Calu3 (cell line): ENCODE results near the gene NLE1. TPM values are rescaled to one million over a fixed set of nuclear protein-coding genes. Genes with fewer than 3 reads are reported as not detected.

Experiments used
- BruUV-seq: library from RNA; stranded (reverse); fragments of 400-500 nt; replicated peaks from 2 replicates; lab custom pipeline; 2021; lab: Mats Ljungman, UMichigan
- CTCF ChIA-PET: fragments of 300-600 bp; sonication (Branson Sonifier 250); formaldehyde crosslinking; loops from one replicate; lab custom pipeline; 2022; ENCODE audit warnings: antibody characterized with exemption; lab: Charles Lee
- DNase-seq: peaks from one replicate; pipeline ENCODE4 v3.0.0; 2022
- H3K27ac Mint-ChIP-seq: one replicate; pipeline ENCODE4 v1.8.0; 2022; ENCODE audit warnings: mixed read lengths; ENCODE audit not compliant: unreplicated experiment
- H3K27me3 Mint-ChIP-seq: one replicate; pipeline ENCODE4 v1.8.0; 2022; ENCODE audit warnings: mixed read lengths; ENCODE audit not compliant: unreplicated experiment
- H3K36me3 Mint-ChIP-seq: one replicate; pipeline ENCODE4 v1.8.0; 2022; ENCODE audit warnings: mild to moderate bottlenecking, moderate library complexity, mixed read lengths; ENCODE audit not compliant: insufficient read depth, unreplicated experiment
- H3K4me1 Mint-ChIP-seq: one replicate; pipeline ENCODE4 v1.8.0; 2022; ENCODE audit warnings: mild to moderate bottlenecking, low read depth, mixed read lengths; ENCODE audit not compliant: unreplicated experiment
- H3K4me3 Mint-ChIP-seq: one replicate; pipeline ENCODE4 v1.8.0; 2022; ENCODE audit warnings: mild to moderate bottlenecking, low read depth, moderate library complexity, mixed read lengths; ENCODE audit not compliant: unreplicated experiment
- H3K9me3 Mint-ChIP-seq: one replicate; pipeline ENCODE4 v1.8.0; 2022; ENCODE audit warnings: low read depth, mixed read lengths; ENCODE audit not compliant: unreplicated experiment
- intact Hi-C: fragments of 100-400 bp; cut with micrococcal nuclease; formaldehyde crosslinking; loops from one replicate; pipeline ENCODE4 v1.10.0; 2022; ENCODE audit not compliant: unreplicated experiment
- total RNA-seq: library from RNA; stranded (reverse); gene quantifications from 2 replicates; pipeline ENCODE4 v1.2.3, GENCODE V29; 2022
- TF ChIP-seq, protein P1 (sequence below): fragments of 200-600 bp; IDR thresholded peaks from one replicate; pipeline ENCODE4 v1.8.0; 2022; ENCODE audit warnings: antibody characterized with exemption; ENCODE audit not compliant: unreplicated experiment

NLE1 gene
- total RNA-seq, 1 experiment from 2014 or later: 30.0 TPM

DNA sequence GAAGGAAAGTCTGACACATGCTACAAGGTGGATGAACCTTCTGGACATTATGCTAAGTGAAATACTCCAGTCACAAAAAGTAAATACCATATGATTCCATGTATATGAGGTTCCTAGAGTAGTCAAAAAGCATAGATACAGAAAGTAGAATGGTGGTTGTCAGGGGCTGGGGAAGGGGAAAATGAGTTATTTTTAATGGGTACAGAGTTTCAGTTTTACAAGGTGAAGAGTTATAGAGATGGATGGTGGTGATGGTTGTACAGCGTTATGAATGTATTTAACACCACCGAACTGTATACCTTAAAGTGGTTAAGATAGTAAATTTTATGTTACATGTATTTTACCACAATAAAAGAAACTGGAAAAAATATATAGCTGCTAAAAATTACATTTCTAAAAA, 40.4 kb downstream of the NLE1 start:
- H3K36me3 Mint-ChIP-seq: no peaks in the 10 kb centered on the region
- no peaks in the 10 kb centered on the region for H3K27me3 Mint-ChIP-seq
- no peak for DNase-seq
- no peak overlapping the region for H3K4me3 Mint-ChIP-seq
- H3K9me3 Mint-ChIP-seq: no peaks in the 10 kb centered on the region
- CTCF ChIA-PET: no interaction called here
- H3K4me1 Mint-ChIP-seq: no peaks in the 10 kb centered on the region
- BruUV-seq: no TSS peak
- intact Hi-C loops: no loop called here
- no peak overlapping the region for H3K27ac Mint-ChIP-seq
- TF ChIP-seq, protein P1, sequence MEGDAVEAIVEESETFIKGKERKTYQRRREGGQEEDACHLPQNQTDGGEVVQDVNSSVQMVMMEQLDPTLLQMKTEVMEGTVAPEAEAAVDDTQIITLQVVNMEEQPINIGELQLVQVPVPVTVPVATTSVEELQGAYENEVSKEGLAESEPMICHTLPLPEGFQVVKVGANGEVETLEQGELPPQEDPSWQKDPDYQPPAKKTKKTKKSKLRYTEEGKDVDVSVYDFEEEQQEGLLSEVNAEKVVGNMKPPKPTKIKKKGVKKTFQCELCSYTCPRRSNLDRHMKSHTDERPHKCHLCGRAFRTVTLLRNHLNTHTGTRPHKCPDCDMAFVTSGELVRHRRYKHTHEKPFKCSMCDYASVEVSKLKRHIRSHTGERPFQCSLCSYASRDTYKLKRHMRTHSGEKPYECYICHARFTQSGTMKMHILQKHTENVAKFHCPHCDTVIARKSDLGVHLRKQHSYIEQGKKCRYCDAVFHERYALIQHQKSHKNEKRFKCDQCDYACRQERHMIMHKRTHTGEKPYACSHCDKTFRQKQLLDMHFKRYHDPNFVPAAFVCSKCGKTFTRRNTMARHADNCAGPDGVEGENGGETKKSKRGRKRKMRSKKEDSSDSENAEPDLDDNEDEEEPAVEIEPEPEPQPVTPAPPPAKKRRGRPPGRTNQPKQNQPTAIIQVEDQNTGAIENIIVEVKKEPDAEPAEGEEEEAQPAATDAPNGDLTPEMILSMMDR: no peak

DNA sequence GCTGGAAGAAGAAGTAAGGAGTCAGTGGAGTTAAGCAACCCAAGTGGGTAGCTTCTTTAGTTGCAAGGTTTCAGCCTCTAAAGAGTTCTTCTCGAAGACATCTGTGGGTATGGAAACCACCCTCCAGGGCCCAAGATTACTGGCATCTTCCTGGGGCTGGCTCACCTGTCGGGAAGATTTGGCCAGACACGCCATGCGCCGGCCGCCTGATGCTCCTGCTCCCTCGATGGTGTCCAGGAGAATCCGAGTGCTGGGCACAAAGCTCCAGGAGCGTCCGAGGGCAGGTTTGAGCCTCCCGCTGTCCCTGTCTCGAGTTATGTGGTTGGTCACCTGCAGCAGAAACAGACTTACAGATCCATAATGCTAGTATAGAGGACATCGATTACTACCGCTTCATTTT, 41.1 kb downstream of the NLE1 start:
- TF ChIP-seq, protein P1: no peak
- no peak for DNase-seq
- Mint-ChIP-seq H3K9me3 (no peaks in the 10 kb centered on the region), H3K27ac (no peak overlapping the region), H3K27me3 (no peaks in the 10 kb centered on the region), H3K36me3 (no peaks in the 10 kb centered on the region), H3K4me1 (no peaks in the 10 kb centered on the region), H3K4me3 (no peak overlapping the region)
- BruUV-seq: no TSS peak
- intact Hi-C loops: no loop called here
- CTCF ChIA-PET: no interaction called here

DNA sequence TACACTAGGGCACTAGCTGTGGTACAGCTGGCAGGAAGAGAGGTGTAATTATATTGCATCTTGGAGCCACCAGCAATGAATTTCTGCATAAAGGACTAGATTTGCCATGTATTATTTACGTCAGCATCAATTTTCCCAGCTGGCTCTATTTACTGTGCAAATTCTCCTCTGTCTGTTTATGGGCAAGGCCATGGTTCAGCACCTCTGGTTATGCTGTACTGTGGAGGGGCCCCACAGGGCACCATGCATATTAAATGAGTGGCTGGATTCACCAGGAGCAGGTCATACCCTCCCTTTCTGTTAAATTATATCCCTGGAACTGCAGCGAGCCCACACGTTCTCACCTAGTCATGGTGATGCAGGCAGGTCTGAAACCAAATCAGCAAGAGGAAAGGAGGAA, 42.2 kb downstream of the NLE1 start:
- intact Hi-C loops: no loop called here
- Mint-ChIP-seq H3K27ac (no peak overlapping the region), H3K4me3 (no peak overlapping the region), H3K36me3 (no peaks in the 10 kb centered on the region), H3K9me3 (no peaks in the 10 kb centered on the region), H3K27me3 (no peaks in the 10 kb centered on the region), H3K4me1 (no peaks in the 10 kb centered on the region)
- DNase-seq: no peak
- CTCF ChIA-PET: no interaction called here
- BruUV-seq: no TSS peak
- TF ChIP-seq, protein P1: no peak

DNA sequence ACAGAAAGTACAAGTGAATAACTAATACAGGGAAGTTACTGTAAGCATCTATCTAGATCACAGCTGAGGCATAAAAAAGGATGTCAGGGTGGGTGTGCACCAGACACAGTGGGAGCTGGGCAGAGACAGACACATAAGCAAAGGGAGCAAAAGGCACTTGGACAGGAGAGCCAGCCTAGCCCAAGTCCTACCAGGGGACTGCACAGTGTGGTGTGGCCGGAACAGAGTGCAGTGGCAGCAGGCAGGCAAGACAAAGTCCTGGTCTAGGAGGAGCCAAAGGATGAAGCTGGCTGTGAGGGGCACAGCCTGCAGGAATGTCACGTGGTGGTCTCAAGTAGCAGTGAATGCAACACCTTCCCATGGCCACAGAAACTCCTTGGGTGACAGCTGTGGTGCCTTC, 44.3 kb downstream of the NLE1 start:
- CTCF ChIA-PET: interaction anchor here (0.6 kb wide), 1 partner anchor 689 kb away, joined by 11 read pairs; no protein-coding TSS in a partner anchor
- Mint-ChIP-seq H3K4me3 (no peak overlapping the region), H3K27me3 (no peaks in the 10 kb centered on the region), H3K4me1 (no peaks in the 10 kb centered on the region), H3K36me3 (no peaks in the 10 kb centered on the region), H3K9me3 (no peaks in the 10 kb centered on the region), H3K27ac (no peak overlapping the region)
- TF ChIP-seq, protein P1: no peak
- BruUV-seq: no TSS peak
- DNase-seq: no peak
- intact Hi-C loops: no loop called here
